GM19351 (cell line): ENCODE measurements around the gene PIK3R4.

ENCODE experiments used
- ATAC-seq: cut with Tn5 transposase; IDR thresholded peaks from one replicate; pipeline ENCODE4 v1.9.1; 2021; ENCODE audit warnings: mild to moderate bottlenecking, moderate library complexity; ENCODE audit not compliant: unreplicated experiment

Gene PIK3R4

GRCh38 chr3:130644628-130645253 lies 101.9 kb downstream of the PIK3R4 start:
- ATAC-seq: no peak

GRCh38 chr3:130640027-130640426 lies 106.6 kb downstream of the PIK3R4 start:
- no peak for ATAC-seq

GRCh38 chr3:130636480-130637234 lies 110.0 kb downstream of the PIK3R4 start:
- no peak for ATAC-seq

GRCh38 chr3:130635978-130636377 lies 110.7 kb downstream of the PIK3R4 start:
- no peak for ATAC-seq

- no peak for ATAC-seq
Observed at GRCh38 chr3:130635285-130635684, 111.3 kb downstream of the PIK3R4 start.
